OCI-LY1 (cell line): ENCODE results near the gene GDA.

Source experiments
- H2AFZ ChIP-seq: fragments of 200-600 bp; sonication (generic), shearing (Covaris generic); 2 replicates; pipeline ENCODE4 v1.6.0; 2014; ENCODE audit warnings: antibody characterized with exemption, mild to moderate bottlenecking, low read length
- H3F3A ChIP-seq: fragments of 200-600 bp; sonication (generic), shearing (Covaris generic); 2 replicates; pipeline ENCODE4 v1.6.0; 2014; ENCODE audit warnings: mild to moderate bottlenecking, antibody characterized with exemption, low read length, moderate library complexity; ENCODE audit not compliant: insufficient read depth
- H3K27ac ChIP-seq: fragments of 200-600 bp; sonication (generic); 2 replicates; pipeline ENCODE4 v1.5.1; 2014; ENCODE audit warnings: low read length, mixed run types, mild to moderate bottlenecking, low read depth; ENCODE audit not compliant: poor library complexity, severe bottlenecking
- H3K27me3 ChIP-seq: fragments of 200-600 bp; sonication (generic); 2 replicates; pipeline ENCODE4 v1.6.0; 2014; ENCODE audit warnings: antibody characterized with exemption, mild to moderate bottlenecking, low read length, moderate library complexity; ENCODE audit not compliant: insufficient read depth
- H3K36me3 ChIP-seq: fragments of 200-600 bp; sonication (generic); 2 replicates; pipeline ENCODE4 v1.6.1; 2014; ENCODE audit warnings: mild to moderate bottlenecking, antibody characterized with exemption, low read length, moderate library complexity, mixed read lengths; ENCODE audit not compliant: insufficient read depth
- H3K4me1 ChIP-seq: fragments of 200-600 bp; sonication (generic); 2 replicates; pipeline ENCODE4 v1.5.1; 2014; ENCODE audit warnings: mild to moderate bottlenecking, low read length, moderate library complexity; ENCODE audit not compliant: insufficient read depth, severe bottlenecking
- H3K4me2 ChIP-seq: fragments of 200-600 bp; sonication (generic), shearing (Covaris generic); 2 replicates; pipeline ENCODE4 v1.6.1; 2014; ENCODE audit warnings: low read length
- H3K4me3 ChIP-seq: fragments of 200-600 bp; sonication (generic); 2 replicates; pipeline ENCODE4 v1.5.1; 2014; ENCODE audit warnings: low read length, low read depth, mild to moderate bottlenecking, mixed read lengths; ENCODE audit not compliant: poor library complexity, severe bottlenecking
- H3K79me2 ChIP-seq: fragments of 200-600 bp; shearing (Covaris generic); 2 replicates; pipeline ENCODE4 v1.6.1; 2016; ENCODE audit warnings: mixed run types, low read length, mixed read lengths; ENCODE audit not compliant: insufficient read depth
- H3K9ac ChIP-seq: fragments of 200-600 bp; sonication (generic), shearing (Covaris generic); 2 replicates; pipeline ENCODE4 v1.6.1; 2014; ENCODE audit warnings: mild to moderate bottlenecking, low read length, mixed read lengths
- H3K9me2 ChIP-seq: fragments of 200-600 bp; sonication (generic), shearing (Covaris generic); 2 replicates; pipeline ENCODE4 v1.6.1; 2014; ENCODE audit warnings: low read depth, mild to moderate bottlenecking, low read length, mixed read lengths
- H3K9me3 ChIP-seq: fragments of 200-600 bp; shearing (Covaris generic); 2 replicates; pipeline ENCODE4 v1.6.1; 2014; ENCODE audit warnings: low read length, mixed read lengths
- H4K20me1 ChIP-seq: fragments of 200-600 bp; sonication (generic), shearing (Covaris generic); 2 replicates; pipeline ENCODE4 v1.6.0; 2016; ENCODE audit warnings: mild to moderate bottlenecking, low read length; ENCODE audit not compliant: insufficient read depth
- EZH2 ChIP-seq: fragments of 200-600 bp; sonication (generic), shearing (Covaris generic); IDR thresholded peaks from 2 replicates; pipeline ENCODE4 v1.8.0; 2017; ENCODE audit warnings: borderline replicate concordance, mixed run types, mild to moderate bottlenecking, antibody characterized with exemption, low read length, moderate library complexity, mixed read lengths
- TF ChIP-seq, protein P1 (sequence below): fragments of 200-600 bp; sonication (generic), shearing (Covaris generic); IDR thresholded peaks from 2 replicates; pipeline ENCODE4 v1.5.1; 2017; ENCODE audit warnings: mild to moderate bottlenecking, antibody characterized with exemption, low read length, moderate library complexity, mixed read lengths

The GDA gene

DNA sequence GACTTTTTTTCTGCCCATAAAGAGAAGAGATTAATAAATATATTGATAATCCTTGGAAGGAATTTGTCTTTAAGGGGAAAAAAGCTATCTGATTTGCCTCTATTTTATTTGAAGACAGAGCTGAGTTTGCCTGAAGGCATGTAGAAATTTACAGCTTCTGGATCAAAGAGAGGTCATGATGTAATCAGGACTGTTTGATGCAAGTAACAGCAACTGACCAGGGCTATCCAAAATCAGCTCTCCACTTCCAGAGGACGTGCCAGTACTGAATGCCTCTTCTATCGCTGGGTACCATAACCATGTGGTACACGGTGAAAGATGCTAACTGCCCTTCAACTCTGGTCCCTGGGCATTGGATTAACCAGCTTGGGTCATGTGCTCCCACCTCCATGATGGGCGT is 125.2 kb downstream of the GDA start:
- TF ChIP-seq, protein P1, sequence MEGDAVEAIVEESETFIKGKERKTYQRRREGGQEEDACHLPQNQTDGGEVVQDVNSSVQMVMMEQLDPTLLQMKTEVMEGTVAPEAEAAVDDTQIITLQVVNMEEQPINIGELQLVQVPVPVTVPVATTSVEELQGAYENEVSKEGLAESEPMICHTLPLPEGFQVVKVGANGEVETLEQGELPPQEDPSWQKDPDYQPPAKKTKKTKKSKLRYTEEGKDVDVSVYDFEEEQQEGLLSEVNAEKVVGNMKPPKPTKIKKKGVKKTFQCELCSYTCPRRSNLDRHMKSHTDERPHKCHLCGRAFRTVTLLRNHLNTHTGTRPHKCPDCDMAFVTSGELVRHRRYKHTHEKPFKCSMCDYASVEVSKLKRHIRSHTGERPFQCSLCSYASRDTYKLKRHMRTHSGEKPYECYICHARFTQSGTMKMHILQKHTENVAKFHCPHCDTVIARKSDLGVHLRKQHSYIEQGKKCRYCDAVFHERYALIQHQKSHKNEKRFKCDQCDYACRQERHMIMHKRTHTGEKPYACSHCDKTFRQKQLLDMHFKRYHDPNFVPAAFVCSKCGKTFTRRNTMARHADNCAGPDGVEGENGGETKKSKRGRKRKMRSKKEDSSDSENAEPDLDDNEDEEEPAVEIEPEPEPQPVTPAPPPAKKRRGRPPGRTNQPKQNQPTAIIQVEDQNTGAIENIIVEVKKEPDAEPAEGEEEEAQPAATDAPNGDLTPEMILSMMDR = no peak
- no peak for TF ChIP-seq EZH2
- H3K4me1 ChIP-seq = no peaks in the 10 kb centered on the region
- H3K9me3 ChIP-seq = no peaks in the 10 kb centered on the region
- no peaks in the 10 kb centered on the region for H3K79me2 ChIP-seq
- no peak overlapping the region for H3K27ac ChIP-seq
- no peak overlapping the region for H2AFZ ChIP-seq
- no peaks in the 10 kb centered on the region for H3K36me3 ChIP-seq
- no peaks in the 10 kb centered on the region for H3F3A ChIP-seq
- H3K27me3 ChIP-seq = no peaks in the 10 kb centered on the region
- H3K9ac ChIP-seq = no peak overlapping the region
- H3K4me2 ChIP-seq = no peak overlapping the region
- H3K4me3 ChIP-seq = no peak overlapping the region
- H3K9me2 ChIP-seq = no peaks in the 10 kb centered on the region
- H4K20me1 ChIP-seq = no peaks in the 10 kb centered on the region

DNA sequence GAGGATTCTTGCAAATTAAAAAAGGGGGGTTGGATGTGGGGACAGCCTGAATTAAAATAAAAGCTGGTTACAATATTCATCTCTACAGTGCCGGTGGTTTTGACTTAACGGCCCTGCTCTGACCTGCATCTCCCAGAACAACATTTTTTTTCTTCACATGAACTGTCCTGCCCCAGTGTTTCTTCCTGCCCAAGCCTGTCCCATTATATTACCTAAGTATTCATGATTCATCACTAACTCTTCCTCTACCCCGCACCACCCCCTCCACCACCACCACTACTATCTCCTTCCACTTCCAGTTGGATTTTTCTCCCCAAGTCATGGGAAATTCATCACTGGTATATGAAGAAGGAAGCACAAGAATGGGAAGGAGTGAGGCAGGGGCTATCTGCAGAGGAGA is 125.7 kb downstream of the GDA start:
- no peaks in the 10 kb centered on the region for H4K20me1 ChIP-seq
- no peaks in the 10 kb centered on the region for H3K9me2 ChIP-seq
- no peak overlapping the region for H3K9ac ChIP-seq
- no peaks in the 10 kb centered on the region for H3F3A ChIP-seq
- H3K4me1 ChIP-seq = no peaks in the 10 kb centered on the region
- no peak overlapping the region for H3K4me2 ChIP-seq
- H3K27ac ChIP-seq = no peak overlapping the region
- H2AFZ ChIP-seq = no peak overlapping the region
- H3K4me3 ChIP-seq = no peak overlapping the region
- TF ChIP-seq, protein P1 = no peak
- no peak for TF ChIP-seq EZH2
- no peaks in the 10 kb centered on the region for H3K27me3 ChIP-seq
- H3K9me3 ChIP-seq = no peaks in the 10 kb centered on the region
- H3K36me3 ChIP-seq = no peaks in the 10 kb centered on the region
- H3K79me2 ChIP-seq = no peaks in the 10 kb centered on the region

DNA sequence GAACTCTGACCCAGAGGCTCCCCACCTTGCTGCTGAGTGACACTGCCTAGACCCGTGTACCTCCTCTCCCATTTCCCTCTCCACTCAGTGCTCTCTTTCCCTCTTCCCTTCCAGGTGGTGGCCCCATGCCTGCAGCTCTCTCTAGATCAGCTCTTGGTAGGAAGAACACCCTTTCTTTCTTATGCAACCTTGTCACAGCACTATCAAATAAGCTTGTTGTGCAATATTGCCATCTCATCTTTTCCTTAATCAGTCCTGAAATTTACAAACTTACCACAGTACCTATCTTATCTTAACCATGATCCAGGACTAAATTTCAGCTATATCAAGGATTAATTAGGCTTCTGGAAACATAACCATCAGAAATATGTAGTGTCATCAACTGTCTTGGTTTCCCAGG is 127.2 kb downstream of the GDA start:
- Histone ChIP-seq H3K79me2 (no peaks in the 10 kb centered on the region), H3K9me2 (no peaks in the 10 kb centered on the region), H3K27me3 (no peaks in the 10 kb centered on the region), H3K27ac (no peak overlapping the region), H3K4me2 (no peak overlapping the region), H3K4me3 (no peak overlapping the region), H2AFZ (no peak overlapping the region), H3K9ac (no peak overlapping the region), H3K36me3 (no peaks in the 10 kb centered on the region), H3K9me3 (no peaks in the 10 kb centered on the region), H4K20me1 (no peaks in the 10 kb centered on the region), H3K4me1 (no peaks in the 10 kb centered on the region), H3F3A (no peaks in the 10 kb centered on the region)
- TF ChIP-seq, protein P1 = no peak
- TF ChIP-seq EZH2 = no peak
